KMS-11 (cell line): ENCODE results near the gene ARVCF.

ENCODE experiments used
- H2AFZ ChIP-seq: fragments of 200-600 bp; sonication (generic); 2 replicates; pipeline ENCODE4 v1.6.1; 2016; ENCODE audit warnings: antibody characterized with exemption, mixed run types, low read depth
- H3K27ac ChIP-seq: fragments of 200-600 bp; sonication (generic); 2 replicates; pipeline ENCODE4 v1.6.1; 2016; ENCODE audit warnings: mild to moderate bottlenecking, mixed run types
- H3K27me3 ChIP-seq: fragments of 200-600 bp; sonication (generic); 2 replicates; pipeline ENCODE4 v1.6.1; 2017; ENCODE audit warnings: mild to moderate bottlenecking, low read depth, mixed run types, moderate library complexity; ENCODE audit not compliant: insufficient read depth
- H3K36me3 ChIP-seq: fragments of 200-600 bp; sonication (generic); 2 replicates; pipeline ENCODE4 v1.6.1; 2017; ENCODE audit warnings: mild to moderate bottlenecking, mixed run types; ENCODE audit not compliant: insufficient read depth
- H3K4me1 ChIP-seq: fragments of 200-600 bp; sonication (generic); 2 replicates; pipeline ENCODE4 v1.6.1; 2016; ENCODE audit warnings: mild to moderate bottlenecking, low read depth, mixed run types; ENCODE audit not compliant: poor library complexity, severe bottlenecking
- H3K4me2 ChIP-seq: fragments of 200-600 bp; sonication (generic); 2 replicates; pipeline ENCODE4 v1.7.0; 2016; ENCODE audit warnings: mild to moderate bottlenecking, mixed run types
- H3K4me3 ChIP-seq: fragments of 200-600 bp; sonication (generic); IDR thresholded peaks from 2 replicates; pipeline ENCODE4 v1.6.1; 2017; ENCODE audit warnings: low read depth, low read length, mixed read lengths; ENCODE audit not compliant: insufficient read depth
- H3K79me2 ChIP-seq: fragments of 200-600 bp; sonication (generic); 2 replicates; pipeline ENCODE4 v1.6.1; 2016; ENCODE audit warnings: low read depth, mixed run types; ENCODE audit not compliant: insufficient read depth
- H3K9ac ChIP-seq: fragments of 200-600 bp; sonication (generic); 2 replicates; pipeline ENCODE4 v1.6.1; 2016; ENCODE audit warnings: mild to moderate bottlenecking, mixed run types
- H4K20me1 ChIP-seq: fragments of 200-600 bp; sonication (generic); 2 replicates; pipeline ENCODE4 v1.6.1; 2016; ENCODE audit warnings: mild to moderate bottlenecking, mixed run types; ENCODE audit not compliant: insufficient read depth
- CTCF ChIP-seq: fragments of 200-600 bp; sonication (generic); conservative IDR thresholded peaks from 2 replicates; pipeline ENCODE4 v1.6.1; 2017; ENCODE audit warnings: low read depth, mild to moderate bottlenecking, antibody characterized with exemption, low read length, moderate library complexity, mixed read lengths

The ARVCF gene

GRCh38 chr22:20056161-20056560 lies 39.5 kb upstream of the ARVCF start:
- no peaks in the 10 kb centered on the region for H3K36me3 ChIP-seq
- TF ChIP-seq CTCF = no peak

GRCh38 chr22:20055654-20056053 lies 39.0 kb upstream of the ARVCF start:
- Histone ChIP-seq H3K79me2 (no peaks in the 10 kb centered on the region), H3K4me1 (no peaks in the 10 kb centered on the region), H3K4me3 (no peak overlapping the region), H4K20me1 (no peaks in the 10 kb centered on the region), H2AFZ (no peak overlapping the region), H3K9ac (no peak overlapping the region), H3K27ac (no peak overlapping the region), H3K27me3 (no peaks in the 10 kb centered on the region), H3K4me2 (no peak overlapping the region), H3K36me3 (no peaks in the 10 kb centered on the region)
- TF ChIP-seq CTCF = no peak

More at GRCh38 chr22:20056161-20056560, 39.5 kb upstream of the ARVCF start:
- Histone ChIP-seq H3K4me2 (no peak overlapping the region), H4K20me1 (no peaks in the 10 kb centered on the region), H3K27me3 (no peaks in the 10 kb centered on the region), H2AFZ (no peak overlapping the region), H3K4me3 (no peak overlapping the region), H3K79me2 (no peaks in the 10 kb centered on the region), H3K27ac (no peak overlapping the region), H3K9ac (no peak overlapping the region), H3K4me1 (no peaks in the 10 kb centered on the region)

GRCh38 chr22:20055144-20055543 lies 38.5 kb upstream of the ARVCF start:
- no peaks in the 10 kb centered on the region for H3K36me3 ChIP-seq
- no peak for TF ChIP-seq CTCF

GRCh38 chr22:20054485-20054884 lies 37.9 kb upstream of the ARVCF start:
- no peaks in the 10 kb centered on the region for H3K4me1 ChIP-seq
- H3K27me3 ChIP-seq = no peaks in the 10 kb centered on the region
- TF ChIP-seq CTCF = no peak
- H4K20me1 ChIP-seq = no peaks in the 10 kb centered on the region
- no peak overlapping the region for H3K27ac ChIP-seq
- H3K4me2 ChIP-seq = no peak overlapping the region
- H3K4me3 ChIP-seq = no peak overlapping the region
- H3K36me3 ChIP-seq = no peaks in the 10 kb centered on the region
- H3K9ac ChIP-seq = no peak overlapping the region
- H3K79me2 ChIP-seq = no peaks in the 10 kb centered on the region
- no peak overlapping the region for H2AFZ ChIP-seq

More at GRCh38 chr22:20055144-20055543, 38.5 kb upstream of the ARVCF start:
- H3K4me2 ChIP-seq = no peak overlapping the region
- no peaks in the 10 kb centered on the region for H3K4me1 ChIP-seq
- H3K4me3 ChIP-seq = no peak overlapping the region
- H3K27me3 ChIP-seq = no peaks in the 10 kb centered on the region
- H2AFZ ChIP-seq = no peak overlapping the region
- H3K79me2 ChIP-seq = no peaks in the 10 kb centered on the region
- no peaks in the 10 kb centered on the region for H4K20me1 ChIP-seq
- H3K9ac ChIP-seq = no peak overlapping the region
- no peak overlapping the region for H3K27ac ChIP-seq

- no peaks in the 10 kb centered on the region for H3K27me3 ChIP-seq
- H4K20me1 ChIP-seq = no peaks in the 10 kb centered on the region
- no peak overlapping the region for H3K4me3 ChIP-seq
- H3K79me2 ChIP-seq = no peaks in the 10 kb centered on the region
- no peak overlapping the region for H2AFZ ChIP-seq
- H3K27ac ChIP-seq = no peak overlapping the region
- H3K9ac ChIP-seq = no peak overlapping the region
- no peaks in the 10 kb centered on the region for H3K4me1 ChIP-seq
- TF ChIP-seq CTCF = no peak
- no peaks in the 10 kb centered on the region for H3K36me3 ChIP-seq
- no peak overlapping the region for H3K4me2 ChIP-seq
These were observed 37.4 kb upstream of the ARVCF start for GRCh38 chr22:20054034-20054427.
